SKM-1 (cell line): ENCODE measurements around the gene EHBP1.
"Not testable (repeated sequence)": the region's sequence is repeated elsewhere in the genome, so short reads cannot be mapped to it uniquely, and the experiment has no call there.

Experiments used
- DNase-seq: peaks from one replicate; lab custom pipeline; 2025; ENCODE audit not compliant: unreplicated experiment; lab: John Stamatoyannopoulos, UW

Gene EHBP1

GRCh38 chr2:63003351-63003750 is 297.8 kb downstream of the EHBP1 start:
- DNase-seq, result no peak

- no peak for DNase-seq
These were observed 302.4 kb downstream of the EHBP1 start for GRCh38 chr2:63007813-63008458.

DNA sequence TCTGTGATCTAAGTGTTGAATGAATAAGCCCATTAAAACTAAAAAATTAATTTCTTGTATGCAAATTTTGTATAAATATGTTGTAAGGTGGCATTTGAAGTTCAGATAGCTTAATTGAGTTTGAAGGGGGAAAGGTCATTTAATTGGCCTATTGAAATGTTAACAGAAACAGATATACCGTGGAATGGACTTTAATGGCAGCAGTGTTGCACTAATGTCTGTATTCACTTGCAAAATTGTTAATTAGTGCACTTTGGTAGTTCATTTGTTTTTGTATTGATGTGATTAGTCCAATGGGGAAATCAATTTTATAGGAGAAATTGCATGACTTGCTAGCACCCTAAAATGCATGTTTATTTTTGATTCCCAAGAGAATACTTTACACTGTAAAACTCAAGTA is 303.3 kb downstream of the EHBP1 start:
- DNase-seq, result no peak

DNA sequence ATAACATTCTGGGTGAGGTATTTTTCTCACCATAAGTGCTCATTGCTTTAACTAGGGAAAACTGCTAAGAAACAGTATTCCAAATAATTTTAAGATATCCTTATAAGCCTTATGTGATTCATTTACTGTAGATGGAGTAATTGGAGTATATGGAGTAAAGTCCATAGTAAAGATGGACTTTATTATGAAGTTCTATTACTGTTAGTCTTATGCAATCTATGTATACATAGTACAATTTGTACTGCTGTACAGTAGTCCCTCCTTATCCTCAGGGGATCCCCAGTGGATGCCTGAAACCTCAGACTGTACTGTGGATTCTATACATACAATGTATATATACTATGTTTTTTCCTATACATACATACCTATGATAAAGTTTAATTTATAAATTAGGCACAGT is 304.0 kb downstream of the EHBP1 start:
- no peak for DNase-seq

DNA sequence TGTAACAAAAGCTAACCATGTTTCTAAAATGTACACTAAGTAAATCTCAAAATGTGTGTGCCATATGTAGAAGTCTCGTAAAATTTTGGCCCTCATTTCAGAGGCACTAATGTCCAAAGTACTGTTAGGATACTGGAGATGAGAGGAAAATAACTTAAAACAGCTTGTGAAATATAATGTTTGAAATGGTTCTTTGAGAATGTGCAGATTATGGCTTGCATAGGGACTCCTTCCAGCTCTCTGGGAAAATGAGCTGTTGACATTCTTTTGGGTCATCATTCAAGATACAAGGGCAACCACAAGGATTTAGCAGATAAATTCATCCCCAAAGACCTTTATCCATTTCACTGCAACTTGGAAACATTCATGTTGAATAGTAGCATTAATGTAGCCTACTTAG is 307.0 kb downstream of the EHBP1 start:
- DNase-seq, result no peak

DNA sequence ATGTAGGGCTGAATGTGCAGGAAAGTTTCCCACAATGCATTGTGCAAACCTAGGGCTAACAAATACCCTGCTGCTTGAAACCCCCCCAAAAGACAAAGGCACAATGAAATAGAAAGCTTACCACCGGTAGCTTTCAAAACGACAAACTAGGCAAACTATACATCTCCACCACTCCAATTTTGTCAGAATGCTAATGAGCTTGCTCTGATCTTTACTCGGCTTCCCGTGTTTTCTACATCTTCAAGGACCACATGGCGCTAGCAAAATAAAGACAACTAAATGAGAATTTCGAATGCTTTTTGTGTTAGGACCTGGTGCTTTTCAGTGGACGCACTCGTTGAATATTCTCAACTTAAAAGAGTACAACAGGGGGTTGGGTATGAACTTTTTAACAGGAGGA is 307.9 kb downstream of the EHBP1 start:
- no peak for DNase-seq

DNA sequence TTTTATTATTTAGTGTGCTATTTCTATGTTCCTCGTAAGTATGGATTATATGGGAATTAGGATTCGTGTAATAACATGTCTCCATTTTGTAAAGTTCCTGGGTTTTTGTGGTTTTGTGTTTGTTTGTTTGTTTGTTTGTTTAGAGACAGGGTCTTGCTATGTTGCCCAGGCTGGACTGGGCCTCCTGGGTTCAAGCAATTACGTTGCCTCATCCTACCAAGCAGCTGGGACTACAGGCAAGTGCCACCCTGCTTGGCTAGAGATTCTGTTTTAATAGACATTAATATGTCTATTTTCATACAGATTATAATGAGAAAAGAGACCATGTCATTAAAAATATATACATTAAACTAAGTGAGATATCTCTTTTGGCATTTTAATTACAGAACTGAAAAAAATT is 309.9 kb downstream of the EHBP1 start:
- no peak for DNase-seq

GRCh38 chr2:63018439-63018838 is 312.9 kb downstream of the EHBP1 start:
- DNase-seq, result no peak

DNA sequence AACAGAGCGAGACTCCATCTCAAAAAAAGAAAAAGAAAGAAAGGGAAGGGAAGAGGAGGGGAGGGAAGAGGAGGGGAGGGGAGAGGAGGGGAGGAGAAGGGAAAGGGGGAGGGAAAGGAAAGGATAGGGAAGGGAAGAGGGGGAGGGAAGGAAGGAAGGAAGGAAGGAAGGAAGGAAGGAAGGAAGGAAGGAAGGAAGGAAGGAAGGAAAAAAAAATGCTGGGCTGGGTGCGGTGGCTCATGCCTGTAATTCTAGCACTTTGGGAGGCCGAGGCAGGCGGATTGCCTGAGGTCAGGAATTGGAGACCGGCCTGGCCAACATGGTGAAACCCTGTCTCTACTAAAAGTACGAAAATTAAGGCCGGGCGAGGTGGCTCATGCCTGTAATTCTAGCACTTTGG is 314.2 kb downstream of the EHBP1 start:
- DNase-seq, result not testable (repeated sequence)

DNA sequence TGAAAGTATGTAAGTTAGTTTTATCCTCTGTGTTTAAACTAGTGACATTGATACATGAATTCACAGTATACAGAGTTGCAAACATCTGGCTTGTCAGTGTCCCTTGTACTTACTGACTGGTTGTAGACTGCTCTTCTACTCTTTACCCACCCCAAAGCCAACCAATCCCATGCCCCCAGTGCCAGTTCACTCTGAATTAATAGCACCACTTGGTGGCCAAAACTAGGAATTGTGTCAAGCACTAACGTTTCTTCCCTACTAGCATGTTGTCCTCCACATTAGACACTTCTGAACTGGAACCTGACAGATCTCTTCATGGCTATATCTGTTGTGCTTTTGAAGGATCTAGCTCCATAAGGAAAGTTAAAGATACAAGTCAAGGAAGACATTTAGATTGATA is 317.9 kb downstream of the EHBP1 start:
- peak; percentile 9 for DNase-seq

GRCh38 chr2:63027220-63027619 is 321.7 kb downstream of the EHBP1 start:
- no peak for DNase-seq

DNA sequence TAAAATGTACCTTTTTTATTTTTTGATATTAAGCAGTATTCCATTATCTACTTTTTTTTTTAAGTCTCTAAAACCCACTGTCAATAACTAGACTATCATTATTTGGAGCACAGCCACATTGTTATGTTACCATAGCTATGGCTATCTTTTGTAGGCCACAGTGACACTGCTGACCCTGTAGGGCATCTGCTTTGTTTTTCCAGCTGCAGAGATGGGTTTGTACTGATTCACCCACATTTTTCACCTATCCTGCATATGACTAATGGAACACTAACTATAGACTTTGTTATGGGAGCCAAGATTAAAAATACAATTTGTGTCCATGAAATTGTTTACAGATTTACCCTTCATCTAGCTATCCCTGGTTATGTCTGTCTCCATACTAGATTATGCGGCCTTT is 323.5 kb downstream of the EHBP1 start:
- no peak for DNase-seq

GRCh38 chr2:63034526-63034925 is 329.0 kb downstream of the EHBP1 start:
- no peak for DNase-seq

DNA sequence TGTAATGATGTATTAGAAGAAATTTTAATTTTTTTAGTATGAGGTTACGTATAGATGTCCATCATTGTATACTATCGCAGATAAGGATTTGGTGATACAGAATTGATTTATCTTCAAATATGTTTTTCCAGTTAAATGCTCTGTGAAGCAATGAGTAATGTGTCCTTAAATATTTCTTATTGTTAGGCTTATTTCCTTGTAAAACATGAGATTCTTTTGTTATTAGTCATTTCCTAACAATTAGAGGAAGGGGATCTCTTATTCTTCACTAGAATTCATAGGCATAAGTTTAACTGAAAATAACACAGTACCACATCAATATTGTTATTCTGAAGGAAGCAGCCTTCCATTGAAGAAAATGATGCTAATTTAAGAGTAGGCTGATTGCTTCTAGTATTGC is 329.7 kb downstream of the EHBP1 start:
- no peak for DNase-seq

- no peak for DNase-seq
These were observed 330.1 kb downstream of the EHBP1 start for GRCh38 chr2:63035660-63036059.

GRCh38 chr2:63038034-63038433 is 332.5 kb downstream of the EHBP1 start:
- no peak for DNase-seq

DNA sequence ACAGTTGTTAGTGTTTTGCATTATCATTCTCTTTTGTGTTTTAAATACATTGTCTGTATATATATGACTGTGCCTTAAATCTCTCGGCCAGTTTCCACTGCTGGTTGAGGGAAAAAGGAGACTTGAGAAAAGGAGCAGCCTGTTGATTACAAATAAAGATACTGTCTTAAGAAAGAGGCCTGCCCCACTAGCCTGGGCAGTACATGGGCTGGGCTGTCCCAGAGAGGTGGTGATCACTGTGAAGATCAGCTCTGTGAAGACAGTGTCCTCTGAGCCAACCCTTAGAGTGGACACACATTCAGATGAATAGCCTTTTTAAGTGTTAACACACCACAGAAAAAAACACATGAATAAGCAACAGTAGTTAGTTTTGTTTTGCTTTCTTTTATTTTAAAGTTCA is 335.1 kb downstream of the EHBP1 start:
- DNase-seq, result no peak

GRCh38 chr2:63041592-63041991 is 336.1 kb downstream of the EHBP1 start:
- no peak for DNase-seq

DNA sequence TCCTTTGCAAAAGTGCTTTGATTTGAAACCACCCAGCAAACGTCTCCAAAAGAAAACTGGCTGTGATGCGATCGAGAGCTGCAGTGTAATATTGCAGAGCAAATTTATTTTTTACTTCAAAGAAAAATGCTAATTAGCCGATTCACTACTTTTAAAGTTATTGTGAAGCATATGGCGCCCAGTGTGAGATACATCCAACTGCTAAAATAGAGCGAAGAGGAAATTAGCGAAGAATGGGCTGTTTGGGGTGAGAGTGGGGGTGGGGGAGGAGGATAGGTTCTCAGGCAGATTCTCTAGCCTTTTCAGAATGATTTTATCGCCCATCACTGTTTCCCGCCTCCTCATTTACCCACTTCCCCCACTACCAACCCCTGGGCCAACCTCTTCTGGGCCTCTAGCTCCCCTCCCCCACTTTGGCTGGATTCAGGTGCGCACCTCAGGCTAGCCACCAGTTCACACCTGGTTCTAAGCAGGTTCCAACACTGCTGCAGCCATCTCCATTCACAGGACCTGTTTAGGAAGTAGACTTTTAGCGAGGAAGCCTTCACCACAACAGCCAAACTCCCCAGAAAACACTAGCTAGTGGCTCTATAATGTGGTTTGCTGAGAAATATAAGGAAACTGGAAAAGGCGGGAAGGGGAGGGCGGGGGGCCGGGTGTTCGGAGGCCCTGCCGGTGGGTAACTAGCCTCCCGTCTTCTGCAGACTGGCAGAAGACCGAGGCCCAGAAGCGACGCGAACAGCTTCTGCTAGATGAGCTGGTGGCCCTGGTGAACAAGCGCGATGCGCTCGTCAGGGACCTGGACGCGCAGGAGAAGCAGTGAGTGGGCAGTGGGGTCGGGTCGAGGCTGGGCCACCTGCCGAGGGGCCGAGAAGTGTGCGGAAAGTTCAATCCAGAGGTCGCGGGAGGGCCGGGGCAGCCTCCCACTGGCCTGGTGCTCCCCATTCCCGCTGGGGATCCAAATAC is 339.1 kb downstream of the EHBP1 start:
- DNase-seq, result no peak

DNA sequence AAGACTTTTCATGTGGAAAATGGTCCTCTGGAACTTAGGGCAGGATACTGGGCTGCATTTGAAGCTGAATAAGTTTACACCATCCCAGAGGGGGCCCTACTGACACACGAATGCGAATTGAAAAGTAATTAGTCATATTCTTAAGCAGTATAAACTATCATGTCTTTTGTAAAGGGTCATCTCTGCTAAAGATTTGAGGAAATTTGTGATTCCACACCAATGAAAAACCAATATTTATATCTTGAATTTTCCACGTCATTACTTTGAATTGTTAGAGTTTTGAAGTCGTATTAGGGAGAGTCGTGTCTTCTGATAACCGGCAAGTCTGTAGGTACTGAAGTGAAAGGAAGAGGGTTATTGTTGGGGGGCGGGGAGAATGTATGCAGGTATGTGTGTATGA is 341.0 kb downstream of the EHBP1 start:
- DNase-seq, result no peak

DNA sequence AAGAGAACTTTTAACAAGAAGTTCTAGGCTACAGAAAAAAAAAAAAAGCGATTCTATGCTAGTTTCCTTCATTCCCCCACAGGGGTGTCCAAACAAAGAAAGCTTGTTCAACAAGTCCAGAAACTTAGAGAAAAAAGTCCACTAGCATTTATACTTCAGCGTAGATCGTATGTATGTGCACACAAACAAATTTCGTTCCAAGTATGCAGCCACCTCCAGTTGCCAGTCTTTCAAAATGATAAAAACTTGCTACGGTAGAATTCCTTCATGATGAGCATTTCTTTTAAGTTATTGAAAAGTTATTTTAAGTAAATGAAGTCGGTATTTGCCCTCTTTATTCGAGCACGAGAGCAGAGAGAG is 341.4 kb downstream of the EHBP1 start:
- DNase-seq, result no peak
